Measurements from ENCODE around the gene HES5. TPM values are rescaled to one million over a fixed set of nuclear protein-coding genes. Genes with fewer than 3 reads are reported as not detected.

Gene HES5
- total RNA-seq, 1 donor from 2014 or later, result not detected

DNA sequence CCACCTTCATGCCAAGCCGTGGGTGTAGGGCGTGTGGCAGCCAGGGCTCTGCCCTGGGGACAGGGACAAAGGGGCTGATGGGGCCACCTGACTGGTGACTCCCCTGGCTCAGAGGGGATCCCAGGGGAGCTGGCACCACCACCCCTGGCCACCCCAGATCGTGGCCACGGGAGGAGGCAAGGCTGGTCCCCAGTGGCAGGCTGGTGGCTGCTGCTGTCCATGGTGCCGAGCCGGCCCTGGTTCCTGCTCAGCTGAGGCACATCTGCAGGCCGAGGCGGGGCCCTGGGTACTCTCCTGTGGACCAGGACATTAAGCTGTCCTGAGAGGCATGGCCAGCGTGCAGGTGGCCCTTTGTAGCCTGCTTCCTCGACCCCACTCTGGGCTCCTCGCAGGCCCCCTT, 47.5 kb downstream of the HES5 start:
- Mint-ChIP-seq H3K36me3 (ENCODE audit: low read depth) (no peaks in the 10 kb centered on the region), H3K9me3 (peaks cover 2% of the 10 kb centered on the region), H3K27ac (no peak overlapping the region), H3K4me1 (peaks cover 4% of the 10 kb centered on the region), H3K27me3 (no peaks in the 10 kb centered on the region), H3K4me3 (no peak overlapping the region)
- DNase-seq, result no peak
- intact Hi-C loops (cut with micrococcal nuclease), result no loop called here

DNA sequence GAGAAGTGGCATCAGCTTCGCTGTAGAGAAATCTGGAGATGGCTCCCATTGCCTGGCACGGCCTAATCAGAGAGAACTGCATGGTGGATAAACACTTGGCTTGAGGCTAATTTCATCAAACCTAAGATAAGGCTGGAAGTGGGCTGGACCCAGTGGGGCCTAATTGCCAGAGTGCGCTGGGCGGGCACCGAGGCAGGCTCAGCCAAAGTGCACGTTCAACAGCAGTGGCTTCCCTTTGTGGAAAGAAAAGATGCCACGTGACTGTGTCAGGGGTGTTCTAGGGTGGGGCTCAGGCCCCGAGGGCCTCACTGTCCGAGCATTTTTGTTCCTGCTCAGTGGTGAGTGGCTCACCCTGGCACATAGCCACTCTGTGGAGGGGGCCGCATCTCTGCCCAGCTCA, 48.2 kb downstream of the HES5 start:
- Mint-ChIP-seq H3K9me3 (no peaks in the 10 kb centered on the region), H3K27me3 (no peaks in the 10 kb centered on the region), H3K4me1 (peaks cover 4% of the 10 kb centered on the region), H3K4me3 (no peak overlapping the region), H3K27ac (no peak overlapping the region), H3K36me3 (ENCODE audit: low read depth) (no peaks in the 10 kb centered on the region)
- intact Hi-C loops (cut with micrococcal nuclease), result no loop called here
- DNase-seq, result no peak

DNA sequence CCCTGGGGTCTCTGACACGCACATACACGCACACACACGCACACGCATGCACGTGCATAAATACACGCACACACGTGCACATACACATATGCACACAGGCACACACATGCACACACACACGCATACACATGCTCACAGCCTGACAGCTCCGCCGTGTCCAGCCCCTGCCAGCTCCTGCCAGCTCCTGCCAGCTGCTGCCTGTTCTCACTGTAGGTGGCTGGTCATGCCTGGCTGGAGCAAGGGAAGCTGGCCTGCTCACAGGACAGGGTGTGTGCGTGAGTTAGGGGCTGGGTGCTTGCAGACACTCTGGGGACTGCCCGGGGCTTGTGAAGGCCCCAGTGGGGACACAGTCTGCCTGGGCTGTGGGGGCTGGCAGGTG, 49.1 kb downstream of the HES5 start:
- no peak for DNase-seq
- Mint-ChIP-seq H3K27ac (no peak overlapping the region), H3K4me1 (peaks cover 4% of the 10 kb centered on the region), H3K36me3 (ENCODE audit: low read depth) (no peaks in the 10 kb centered on the region), H3K4me3 (no peak overlapping the region), H3K27me3 (no peaks in the 10 kb centered on the region), H3K9me3 (no peaks in the 10 kb centered on the region)
- intact Hi-C loops (cut with micrococcal nuclease), result no loop called here

DNA sequence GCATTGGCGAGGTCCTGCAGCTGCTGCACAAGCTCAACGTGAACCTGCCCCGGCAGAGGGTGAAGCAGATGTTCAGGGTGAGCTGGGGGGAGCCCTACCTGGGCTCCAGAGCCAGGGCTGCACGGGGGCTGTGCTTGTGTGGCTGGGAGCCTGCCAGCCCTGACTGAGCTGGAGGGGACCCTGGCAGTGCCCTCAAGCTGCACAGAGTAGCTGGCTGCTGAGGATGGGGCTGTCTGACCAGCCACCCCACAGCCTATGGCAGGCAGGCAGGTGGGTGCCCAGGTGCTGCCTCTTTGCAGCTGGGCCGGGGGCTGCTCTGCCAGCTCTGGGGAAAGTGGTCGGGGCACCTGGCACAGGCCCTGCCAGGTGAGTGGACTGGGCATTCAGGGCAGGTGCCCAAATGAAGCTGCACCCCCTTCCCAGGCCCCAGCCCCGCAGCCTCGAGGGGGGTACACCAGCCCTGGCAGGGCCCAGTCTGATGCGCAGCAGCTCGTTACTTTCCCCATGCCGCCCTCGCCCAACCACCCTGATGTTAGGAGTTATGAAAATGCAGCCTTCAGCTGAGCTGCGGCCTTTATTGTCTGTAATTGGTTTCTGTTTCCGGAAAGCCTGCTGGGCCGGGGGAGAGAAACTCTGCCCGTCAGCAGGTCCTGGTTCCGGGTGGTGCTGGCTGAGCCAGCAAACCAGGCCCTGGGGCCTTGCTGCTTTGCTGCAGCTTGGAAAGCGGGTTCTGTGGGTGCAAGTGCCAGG, 49.7 kb downstream of the HES5 start:
- intact Hi-C loops (cut with micrococcal nuclease), result no loop called here
- no peak for DNase-seq
- H3K4me3 Mint-ChIP-seq, result no peak overlapping the region
- H3K9me3 Mint-ChIP-seq, result no peaks in the 10 kb centered on the region
- no peaks in the 10 kb centered on the region for H3K36me3 Mint-ChIP-seq (ENCODE audit: low read depth)
- no peak overlapping the region for H3K27ac Mint-ChIP-seq
- H3K4me1 Mint-ChIP-seq, result peaks cover 4% of the 10 kb centered on the region
- H3K27me3 Mint-ChIP-seq, result no peaks in the 10 kb centered on the region

DNA sequence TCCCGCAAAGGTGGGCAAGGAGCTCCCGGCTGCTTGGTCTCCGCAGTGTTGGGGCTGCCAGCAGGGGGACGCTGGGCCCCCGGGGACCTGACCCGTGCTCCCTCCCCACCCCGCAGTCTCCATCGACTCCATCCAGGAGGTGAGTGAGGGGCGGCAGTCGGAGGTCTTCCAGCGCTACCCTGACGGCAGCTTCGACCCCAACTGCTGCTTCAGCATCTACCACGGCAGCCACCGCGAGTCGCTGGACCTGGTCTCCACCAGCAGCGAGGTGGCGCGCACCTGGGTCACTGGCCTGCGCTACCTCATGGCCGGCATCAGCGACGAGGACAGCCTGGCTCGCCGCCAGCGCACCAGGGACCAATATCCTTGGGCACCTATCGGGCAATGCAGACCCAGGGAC, 50.4 kb downstream of the HES5 start:
- Mint-ChIP-seq H3K36me3 (ENCODE audit: low read depth) (no peaks in the 10 kb centered on the region), H3K4me3 (no peak overlapping the region), H3K9me3 (no peaks in the 10 kb centered on the region), H3K4me1 (peaks cover 4% of the 10 kb centered on the region), H3K27me3 (no peaks in the 10 kb centered on the region), H3K27ac (no peak overlapping the region)
- DNase-seq, result no peak
- intact Hi-C loops (cut with micrococcal nuclease), result no loop called here

DNA sequence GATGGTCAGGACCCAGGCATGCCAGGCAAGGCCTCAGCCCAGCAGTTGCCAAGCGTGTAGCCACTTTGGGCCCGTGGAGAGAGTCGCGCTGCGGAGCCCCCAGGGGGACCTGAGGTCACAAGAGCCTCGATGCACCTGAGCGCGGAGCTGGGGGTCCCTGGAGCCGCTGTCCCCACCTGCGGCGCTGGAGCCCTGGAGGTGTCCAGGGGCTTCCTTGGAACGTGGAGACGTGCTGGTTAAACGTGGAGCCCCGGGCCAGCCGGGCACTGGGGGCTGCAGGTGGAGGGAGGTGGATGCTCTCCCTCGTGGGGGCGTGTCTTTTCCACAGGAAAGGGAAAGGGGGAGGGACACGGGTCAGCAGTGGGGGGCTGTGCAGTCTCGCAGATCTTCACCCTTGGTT, 50.9 kb downstream of the HES5 start:
- peaks cover 3% of the 10 kb centered on the region for H3K4me1 Mint-ChIP-seq
- no peak overlapping the region for H3K4me3 Mint-ChIP-seq
- H3K36me3 Mint-ChIP-seq (ENCODE audit: low read depth), result no peaks in the 10 kb centered on the region
- intact Hi-C loops (cut with micrococcal nuclease), result no loop called here
- no peak for DNase-seq
- H3K27ac Mint-ChIP-seq, result no peak overlapping the region
- no peaks in the 10 kb centered on the region for H3K27me3 Mint-ChIP-seq
- H3K9me3 Mint-ChIP-seq, result no peaks in the 10 kb centered on the region

Other genes with a start within 250 kb of the HES5 start
- gene MORN1, start 138.7 kb downstream of the HES5 start, total RNA-seq, result 9.0 and 11.1 TPM in 2 replicates
- gene RER1, start 138.4 kb downstream of the HES5 start, total RNA-seq, result 164 and 171 TPM in 2 replicates
- gene PEX10, start 117.7 kb downstream of the HES5 start, total RNA-seq, result 22.3 and 24.2 TPM in 2 replicates
- gene PLCH2, start 54.0 kb downstream of the HES5 start, total RNA-seq, result 2.2 and 2.8 TPM in 2 replicates
- gene PANK4, start 3.7 kb downstream of the HES5 start, total RNA-seq, result 55.2 and 56.7 TPM in 2 replicates
- gene TNFRSF14, start 26.1 kb upstream of the HES5 start, total RNA-seq, result 207 and 209 TPM in 2 replicates
- gene PRXL2B, start 56.5 kb upstream of the HES5 start, total RNA-seq, result 42.3 and 43.5 TPM in 2 replicates
- 0.54 and 0.83 TPM in 2 replicates for gene MMEL1, start 102.8 kb upstream of the HES5 start, total RNA-seq

All from activated CD4-positive, alpha-beta T cell treated with anti-CD3 and anti-CD28 coated beads, Interleukin-2, amount 10 ng/mL, durations not matched to agents 24 days and 14 days (primary cell).